GM18526 (cell line): Measurements from ENCODE around the gene GRIN3A.

Source experiments
- POLR2A ChIP-seq: IDR thresholded peaks from 3 replicates; pipeline ENCODE4 v1.6.1; 2011; ENCODE audit not compliant: insufficient read length; ENCODE audit errors: extremely low read depth

GRIN3A gene

DNA sequence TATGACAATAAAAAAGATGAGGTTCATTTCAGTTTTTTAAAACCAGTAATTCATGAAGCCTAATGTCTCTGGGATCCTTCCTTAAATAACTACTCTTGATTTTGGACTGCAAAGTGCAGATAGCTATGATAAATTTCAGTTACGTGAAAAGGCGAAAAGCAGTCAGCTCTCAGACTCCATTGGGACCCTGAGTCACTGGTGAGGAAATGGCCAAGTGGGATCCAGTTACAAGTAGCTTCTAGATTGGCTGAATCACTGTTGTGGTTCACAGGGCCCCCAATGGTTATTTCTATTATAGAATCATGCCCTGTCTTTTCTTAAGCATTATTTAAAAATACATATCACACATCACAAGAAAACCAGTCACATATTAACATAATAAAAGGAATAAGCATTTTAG, 112.6 kb downstream of the GRIN3A start:
- no peak for TF ChIP-seq POLR2A

DNA sequence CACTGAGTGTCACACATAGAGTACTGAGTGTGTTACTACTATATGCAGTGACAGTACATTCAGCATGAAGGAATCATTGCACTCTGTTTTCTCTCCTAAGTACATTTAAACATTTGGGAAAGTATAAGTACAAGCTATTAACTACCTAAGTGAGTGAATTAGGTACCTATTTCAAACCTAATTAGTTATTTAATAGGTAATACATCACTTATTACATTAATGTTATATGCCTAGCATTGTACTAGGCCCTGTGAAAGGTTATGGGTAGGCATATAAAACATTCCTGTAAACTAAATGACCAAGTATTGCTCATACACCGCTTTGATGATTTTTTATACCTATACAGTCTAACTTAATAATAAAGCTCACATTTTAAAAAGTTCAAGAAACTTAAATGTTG, 118.0 kb downstream of the GRIN3A start:
- TF ChIP-seq POLR2A, result no peak

- no peak for TF ChIP-seq POLR2A
These were observed 119.7 kb downstream of the GRIN3A start for GRCh38 chr9:101618698-101619097.

- no peak for TF ChIP-seq POLR2A
These were observed 132.9 kb downstream of the GRIN3A start for GRCh38 chr9:101605547-101605946.

DNA sequence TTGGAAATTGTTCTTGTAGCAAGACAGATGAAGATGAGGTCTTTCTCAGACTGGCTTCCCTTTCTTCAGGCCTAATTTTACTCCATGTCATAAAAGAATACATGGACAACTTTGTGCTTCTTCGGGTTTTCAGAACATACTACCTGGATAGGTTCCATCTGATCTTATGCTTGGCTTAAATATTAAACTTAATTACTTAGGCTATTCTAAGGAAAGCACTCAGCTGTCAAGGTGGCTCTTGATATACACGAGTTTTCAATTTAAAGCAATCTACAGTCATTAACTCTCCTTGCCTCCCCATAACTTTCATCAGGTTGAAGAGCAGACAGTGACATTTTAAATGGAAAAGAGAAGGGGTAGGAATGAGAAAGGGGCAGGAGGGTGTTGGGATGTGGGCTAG, 134.2 kb downstream of the GRIN3A start:
- no peak for TF ChIP-seq POLR2A

DNA sequence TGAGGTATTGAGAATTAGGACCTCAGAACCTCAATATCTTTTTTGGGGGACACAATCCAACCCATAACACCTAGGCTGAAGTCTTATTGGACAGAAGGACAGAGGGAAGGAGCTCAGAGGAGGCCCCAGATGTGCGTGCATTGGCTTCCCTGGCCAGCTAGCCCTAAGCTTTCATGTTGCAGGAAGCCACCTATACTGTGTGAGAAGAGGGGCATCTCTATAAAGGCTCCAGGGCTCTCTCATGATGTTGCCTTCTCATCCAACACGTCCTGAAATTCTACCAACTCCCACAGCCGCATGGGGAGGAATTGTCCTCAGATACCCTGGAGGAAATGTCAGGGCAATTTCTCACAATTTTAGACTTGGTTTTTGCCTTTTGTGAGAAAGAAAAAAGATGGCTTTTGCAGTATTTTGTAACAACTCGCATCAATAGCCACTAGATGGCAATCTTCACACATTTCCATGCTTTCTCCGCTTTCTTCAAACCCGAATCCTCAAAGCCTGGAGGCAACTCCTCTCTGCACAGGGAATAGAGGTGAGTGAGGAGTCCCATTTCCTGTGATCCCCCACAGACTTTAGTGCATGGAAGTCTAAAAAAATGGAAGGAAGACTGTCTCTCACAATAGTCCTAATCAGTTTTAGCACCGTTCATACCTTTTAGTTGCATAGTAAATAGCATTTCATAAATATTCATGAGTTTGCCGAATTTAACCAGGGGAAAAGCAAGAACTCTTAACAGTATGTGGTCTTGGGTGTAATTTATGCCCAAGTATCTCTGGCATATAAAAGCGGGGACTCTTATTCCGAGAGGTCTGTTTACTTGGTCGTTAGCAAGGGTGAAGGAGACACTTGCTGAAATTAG, 136.3 kb downstream of the GRIN3A start:
- TF ChIP-seq POLR2A, result no peak

DNA sequence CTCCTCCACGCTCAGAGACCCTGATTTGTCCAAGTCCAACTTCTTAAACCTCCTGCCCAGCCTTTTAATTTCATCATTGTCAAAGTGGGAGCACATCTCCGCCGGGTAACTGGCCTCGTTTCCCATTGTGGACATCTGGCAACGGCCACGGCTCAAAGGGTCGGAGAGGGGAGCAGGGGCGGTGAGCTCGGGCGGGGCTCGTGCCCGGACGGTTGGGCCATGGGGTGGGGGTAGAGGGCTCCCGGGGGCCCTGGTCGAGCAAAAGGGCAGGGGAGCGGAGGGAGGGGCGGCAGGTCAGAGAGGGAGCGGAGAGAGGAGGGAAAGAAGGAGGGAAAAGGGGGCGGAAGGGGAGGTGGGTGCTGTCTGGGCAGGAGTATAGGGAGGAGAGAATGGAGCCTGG, 143.7 kb downstream of the GRIN3A start, which contains the start of gene PPP3R2:
Gene PPP3R2, minus strand, starts transcription at position 174 of the 400 bp plus-strand sequence. Its CDS starts 48 bp downstream, at position 126.
- TF ChIP-seq POLR2A, result no peak

- no peak for TF ChIP-seq POLR2A
These were observed 145.1 kb downstream of the GRIN3A start for GRCh38 chr9:101593345-101593744.

- TF ChIP-seq POLR2A, result no peak
These were observed 145.7 kb downstream of the GRIN3A start for GRCh38 chr9:101592788-101593187.

DNA sequence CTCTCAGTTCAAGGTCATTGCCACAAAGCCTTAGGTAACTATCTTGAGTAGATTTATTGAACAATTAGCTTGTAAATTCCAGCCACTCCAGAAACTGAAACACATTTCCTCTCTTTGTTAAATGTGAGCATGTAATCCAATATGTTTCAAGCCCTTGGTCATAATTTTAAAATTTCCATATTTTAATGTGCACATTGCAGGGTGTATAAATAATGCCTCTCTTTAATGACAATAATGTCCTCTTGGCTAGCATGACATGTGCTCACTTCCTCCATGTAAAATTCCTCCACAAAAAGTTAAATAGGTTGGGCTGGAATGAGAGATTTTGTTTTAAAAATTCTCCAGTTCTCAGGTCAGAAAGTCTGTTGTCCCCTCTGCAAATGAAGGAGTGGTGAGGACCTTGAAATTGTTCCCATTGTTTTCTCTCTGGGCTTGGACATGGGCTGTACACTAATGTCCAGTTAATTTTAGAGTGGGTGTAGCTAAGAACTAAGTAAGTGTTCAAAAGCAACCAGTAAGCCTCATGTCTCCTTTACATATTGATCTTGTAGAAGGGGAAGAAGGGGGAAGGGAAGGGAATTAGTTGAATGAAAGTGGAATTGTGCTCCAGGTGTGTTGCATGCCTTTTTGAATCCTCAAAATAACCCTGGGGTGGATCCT, 146.5 kb downstream of the GRIN3A start:
- no peak for TF ChIP-seq POLR2A

- TF ChIP-seq POLR2A, result no peak
These were observed 147.5 kb downstream of the GRIN3A start for GRCh38 chr9:101590901-101591300.

DNA sequence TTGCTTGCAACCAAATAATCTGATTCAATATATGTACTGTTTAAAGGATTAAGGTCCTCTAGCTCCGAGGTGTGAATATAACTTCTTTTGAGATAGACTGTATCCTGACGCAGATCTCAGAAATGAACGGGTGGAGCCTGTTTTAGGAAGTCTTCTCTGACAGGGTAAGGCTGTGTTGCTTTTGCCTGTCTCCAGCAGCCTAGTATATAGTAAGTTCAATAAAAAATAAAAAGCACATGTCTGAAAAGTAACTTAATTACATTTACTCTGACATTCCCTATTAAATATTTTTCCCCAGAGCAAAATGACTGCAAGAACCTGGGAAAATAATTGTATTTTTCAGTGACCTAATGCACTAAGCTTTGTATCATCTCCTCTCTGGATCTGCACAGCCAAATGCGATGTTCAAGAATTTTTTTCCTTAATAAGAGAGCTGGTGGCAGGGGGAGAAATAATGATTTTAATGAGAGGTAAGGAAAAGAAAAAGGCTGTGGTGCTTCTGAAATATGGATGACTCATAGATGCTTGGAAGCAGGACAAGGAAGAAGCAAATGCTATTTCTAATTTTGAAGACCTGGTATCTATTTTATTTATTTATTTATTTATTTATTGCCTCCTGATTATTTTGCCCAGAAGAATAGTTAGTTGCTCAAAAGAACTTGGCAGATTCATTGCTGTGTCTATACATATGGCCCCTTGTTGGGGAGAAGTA, 151.0 kb downstream of the GRIN3A start:
- no peak for TF ChIP-seq POLR2A

DNA sequence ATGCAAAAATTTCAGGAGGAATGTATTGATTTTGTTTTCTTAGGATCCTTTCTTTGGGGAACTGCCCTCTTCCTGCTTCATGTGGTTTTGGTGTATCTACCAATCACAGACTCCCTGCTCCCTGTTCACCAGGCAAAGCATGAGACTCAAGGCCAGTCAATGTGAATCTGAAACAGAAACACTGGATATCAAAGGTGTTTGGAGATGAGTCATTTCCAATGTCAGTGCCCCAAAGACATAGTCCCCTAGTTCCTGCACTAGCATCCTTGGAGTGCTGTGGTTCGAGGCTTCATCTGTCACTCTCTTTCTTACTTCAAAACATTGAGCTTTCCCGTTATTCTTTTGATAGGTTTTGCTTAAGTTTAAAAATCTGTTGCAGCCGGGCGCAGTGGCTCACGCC, 151.8 kb downstream of the GRIN3A start:
- TF ChIP-seq POLR2A, result no peak

DNA sequence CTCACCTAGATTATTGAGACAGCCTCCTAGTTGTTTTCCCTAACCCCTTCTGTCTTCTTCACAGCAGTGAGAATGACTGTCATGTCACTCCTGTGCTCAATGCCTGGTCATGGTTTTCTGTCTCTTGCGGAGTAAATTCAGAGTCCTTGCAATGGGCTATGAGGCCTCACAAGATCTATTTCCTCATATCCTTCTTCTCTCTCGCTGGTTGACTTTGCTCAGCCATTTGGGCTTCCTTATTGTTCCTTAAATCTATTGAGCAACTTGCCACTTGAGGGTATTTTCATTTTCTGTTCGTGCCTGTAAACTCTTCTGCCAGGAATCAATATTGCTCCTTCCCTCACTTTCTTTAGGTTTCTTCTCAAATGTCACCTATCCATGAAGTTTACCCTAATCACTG, 152.7 kb downstream of the GRIN3A start:
- no peak for TF ChIP-seq POLR2A

DNA sequence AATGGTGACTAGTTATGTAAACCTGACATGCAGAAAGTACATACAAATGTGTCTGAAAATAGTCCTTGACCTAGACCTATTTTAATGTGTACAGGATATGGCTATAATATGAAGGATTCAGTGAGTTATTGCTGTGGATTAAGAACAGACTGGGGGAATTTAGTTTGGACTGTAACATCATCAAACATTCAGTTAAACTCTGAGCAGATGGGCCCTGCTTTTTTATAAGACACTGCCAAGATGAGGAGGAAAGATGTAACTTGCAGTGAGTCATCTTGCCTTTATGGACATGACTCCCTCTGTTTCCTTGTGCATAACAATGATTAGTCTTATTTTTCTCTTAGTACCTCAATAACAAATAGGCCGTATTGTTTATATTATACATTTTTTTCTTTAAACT, 155.9 kb downstream of the GRIN3A start:
- no peak for TF ChIP-seq POLR2A
